ENCODE measurements around the gene JAKMIP2.

GRCh38 chr5:147648597-147648996 is 133.9 kb downstream of the JAKMIP2 start:
- TF ChIP-seq CTCF (conservative IDR thresholded peaks at IDR 0.05) (no peak), EZH2 (IDR thresholded peaks at IDR 0.05; ENCODE audit: low read depth) (no peak)
